ENCODE results near the gene NPAS2. TPM values are rescaled to one million over a fixed set of nuclear protein-coding genes. Genes with fewer than 3 reads are reported as not detected.
A peak's percentile ranks its signal among the peaks of the same experiment; 100 is the strongest.

The NPAS2 gene
- total and polyA plus RNA-seq, 2 donors (not counting 3 experiments of a cell fraction or from before 2014, with no cell fraction given), result 29.0 to 53.9 TPM

DNA sequence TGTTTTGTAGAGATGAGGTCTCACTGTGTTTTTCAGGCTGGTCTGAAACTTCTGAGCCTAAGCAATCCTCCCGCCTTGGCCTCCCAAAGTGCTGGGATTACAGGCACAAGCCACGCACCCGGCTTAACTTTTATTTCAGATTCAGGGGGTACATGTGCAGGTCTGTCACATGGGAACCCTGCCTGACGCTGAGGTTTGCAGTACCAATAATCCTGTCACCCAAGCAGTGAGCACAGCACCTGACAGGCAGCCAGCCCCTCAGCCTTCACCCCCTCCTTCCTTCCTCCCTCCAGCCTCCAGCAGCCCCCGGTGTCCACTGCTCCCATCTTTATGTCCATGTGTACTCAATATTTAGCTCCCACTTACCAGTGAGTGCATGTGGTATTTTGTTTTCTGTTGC lies 136.1 kb downstream of the NPAS2 start:
- H3K79me2 ChIP-seq (ENCODE audit: control insufficient read depth, insufficient read depth, low read length), result no peaks in the 10 kb centered on the region
- H3K27me3 ChIP-seq (ENCODE audit: control insufficient read depth in 2 of 2, insufficient read depth in 2 of 2, low read length in 2 of 2), result no peaks in the 10 kb centered on the region
- H3K4me1 ChIP-seq (ENCODE audit: control insufficient read depth, extremely low read depth, insufficient read depth, low read length), result peaks cover 15% of the 10 kb centered on the region
- H3K9ac ChIP-seq (replicated peaks; ENCODE audit: extremely low read depth, insufficient read depth, low read length), result no peak overlapping the region
- no peaks in the 10 kb centered on the region for H3K9me1 ChIP-seq (replicated peaks; ENCODE audit: control insufficient read depth, extremely low read depth, insufficient read depth, low read length)
- H3K27ac ChIP-seq (ENCODE audit: insufficient read depth, low read depth, low read length), result no peak overlapping the region
- peaks cover 0 to 5% of the 10 kb centered on the region in 2 experiments for H3K36me3 ChIP-seq (ENCODE audit: control insufficient read depth in 2 of 2, extremely low read depth in 1 of 2, insufficient read depth in 2 of 2, low read length in 2 of 2)
- dilution Hi-C loops (cut with MboI; ENCODE audit: extremely low pct_ligation_motif_present, low sequenced_read_pairs), result no loop called here
- intact Hi-C loops (cut with micrococcal nuclease), result no loop called here
- DNase-seq (ENCODE audit: low read depth, low spot score) (no peak), FAIRE-seq (no peak)
- no peak overlapping the region for H2AFZ ChIP-seq (ENCODE audit: low read depth, low read length)
- H3K9me3 ChIP-seq (replicated peaks; ENCODE audit: control insufficient read depth, insufficient read depth, low read length), result no peaks in the 10 kb centered on the region
- no peak for TF ChIP-seq GATA2 (IDR thresholded peaks at IDR 0.05; ENCODE audit: insufficient read depth, insufficient read length, low read depth, low read length)
- no peak for TF ChIP-seq JUN (IDR thresholded peaks at IDR 0.05; ENCODE audit: borderline replicate concordance, insufficient read depth, insufficient read length, low read depth)
- no peak for TF ChIP-seq FOS (IDR thresholded peaks at IDR 0.05; ENCODE audit: borderline replicate concordance, insufficient read depth, low read length)
- no peak for TF ChIP-seq POLR2A (IDR thresholded peaks at IDR 0.05; ENCODE audit: low read depth, low read length)
- no peak overlapping the region for H3K4me3 ChIP-seq (replicated peaks in 1 of 3; ENCODE audit: insufficient read depth in 1 of 3, low read depth in 1 of 3, low read length in 3 of 3)
- POLR2A ChIA-PET, result no interaction called here
- no peaks in the 10 kb centered on the region for H4K20me1 ChIP-seq (replicated peaks; ENCODE audit: control insufficient read depth, extremely low read depth, insufficient read depth, low read length)
- BruUV-seq (replicated peaks), result no TSS peak
- CTCF ChIA-PET, result no interaction called here
- no peak overlapping the region for H3K4me2 ChIP-seq (ENCODE audit: insufficient read depth, low read length)

DNA sequence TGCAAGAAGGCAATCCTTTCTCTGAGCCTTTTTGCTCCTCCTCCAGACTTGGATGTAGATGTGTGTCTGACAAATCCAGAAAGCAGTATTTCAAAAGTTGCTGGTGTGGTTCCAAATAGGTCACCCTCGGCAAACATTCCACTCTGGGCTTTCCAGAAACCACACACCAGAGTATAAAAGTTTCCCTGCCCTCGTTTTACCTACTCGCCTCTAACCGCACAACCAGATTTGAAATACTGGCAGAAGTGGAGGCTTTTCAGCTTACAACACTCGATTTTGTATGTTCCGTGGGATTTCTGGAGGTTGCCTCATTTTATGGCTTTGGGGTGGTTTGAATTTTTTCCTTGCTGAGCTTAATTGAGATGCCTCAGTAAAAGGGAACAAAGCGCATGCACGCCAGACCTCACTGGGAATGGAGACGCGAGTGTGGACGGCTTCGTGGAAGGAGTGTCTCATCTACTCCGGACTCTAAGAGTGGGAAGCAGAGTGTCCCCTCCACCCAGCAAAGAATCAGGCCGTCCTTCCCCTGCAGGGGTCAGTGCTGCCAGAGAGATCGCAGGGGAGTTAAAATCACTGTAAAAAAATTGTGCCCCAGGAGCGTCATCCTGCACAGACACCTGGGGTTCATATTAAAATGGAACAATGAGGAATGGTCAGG lies 138.2 kb downstream of the NPAS2 start:
- Histone ChIP-seq H3K27ac (ENCODE audit: insufficient read depth, low read depth, low read length) (no peak overlapping the region), H3K4me1 (ENCODE audit: control insufficient read depth, extremely low read depth, insufficient read depth, low read length) (peaks cover 15% of the 10 kb centered on the region), H3K9ac (replicated peaks; ENCODE audit: extremely low read depth, insufficient read depth, low read length) (no peak overlapping the region), H3K4me3 (replicated peaks in 1 of 3; ENCODE audit: insufficient read depth in 1 of 3, low read depth in 1 of 3, low read length in 3 of 3) (no peak overlapping the region), H3K9me3 (replicated peaks; ENCODE audit: control insufficient read depth, insufficient read depth, low read length) (no peaks in the 10 kb centered on the region), H4K20me1 (replicated peaks; ENCODE audit: control insufficient read depth, extremely low read depth, insufficient read depth, low read length) (no peaks in the 10 kb centered on the region), H3K4me2 (ENCODE audit: insufficient read depth, low read length) (no peak overlapping the region), H3K79me2 (ENCODE audit: control insufficient read depth, insufficient read depth, low read length) (no peaks in the 10 kb centered on the region), H2AFZ (ENCODE audit: low read depth, low read length) (no peak overlapping the region), H3K36me3 (ENCODE audit: control insufficient read depth in 2 of 2, extremely low read depth in 1 of 2, insufficient read depth in 2 of 2, low read length in 2 of 2) (peaks cover 0 to 5% of the 10 kb centered on the region in 2 experiments), H3K27me3 (ENCODE audit: control insufficient read depth in 2 of 2, insufficient read depth in 2 of 2, low read length in 2 of 2) (no peaks in the 10 kb centered on the region), H3K9me1 (replicated peaks; ENCODE audit: control insufficient read depth, extremely low read depth, insufficient read depth, low read length) (no peaks in the 10 kb centered on the region)
- no peak for DNase-seq (ENCODE audit: low read depth, low spot score)
- TF ChIP-seq JUN (IDR thresholded peaks at IDR 0.05; ENCODE audit: borderline replicate concordance, insufficient read depth, insufficient read length, low read depth) (no peak), FOS (IDR thresholded peaks at IDR 0.05; ENCODE audit: borderline replicate concordance, insufficient read depth, low read length) (no peak), GATA2 (IDR thresholded peaks at IDR 0.05; ENCODE audit: insufficient read depth, insufficient read length, low read depth, low read length) (no peak), MYC (IDR thresholded peaks at IDR 0.05; ENCODE audit: low read depth, low read length) (no peak), EZH2 (IDR thresholded peaks at IDR 0.05; ENCODE audit: borderline replicate concordance, low read depth, low read length, severe bottlenecking) (no peak), POLR2AphosphoS5 (IDR thresholded peaks at IDR 0.05; ENCODE audit: insufficient read depth, low read depth, low read length) (no peak), POLR2A (IDR thresholded peaks at IDR 0.05; ENCODE audit: low read depth, low read length) (no peak)
- TF ChIP-seq, protein P1, sequence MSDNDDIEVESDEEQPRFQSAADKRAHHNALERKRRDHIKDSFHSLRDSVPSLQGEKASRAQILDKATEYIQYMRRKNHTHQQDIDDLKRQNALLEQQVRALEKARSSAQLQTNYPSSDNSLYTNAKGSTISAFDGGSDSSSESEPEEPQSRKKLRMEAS (IDR thresholded peaks at IDR 0.05; ENCODE audit: insufficient read depth, insufficient read length), result no peak
- TF ChIP-seq, protein P2, sequence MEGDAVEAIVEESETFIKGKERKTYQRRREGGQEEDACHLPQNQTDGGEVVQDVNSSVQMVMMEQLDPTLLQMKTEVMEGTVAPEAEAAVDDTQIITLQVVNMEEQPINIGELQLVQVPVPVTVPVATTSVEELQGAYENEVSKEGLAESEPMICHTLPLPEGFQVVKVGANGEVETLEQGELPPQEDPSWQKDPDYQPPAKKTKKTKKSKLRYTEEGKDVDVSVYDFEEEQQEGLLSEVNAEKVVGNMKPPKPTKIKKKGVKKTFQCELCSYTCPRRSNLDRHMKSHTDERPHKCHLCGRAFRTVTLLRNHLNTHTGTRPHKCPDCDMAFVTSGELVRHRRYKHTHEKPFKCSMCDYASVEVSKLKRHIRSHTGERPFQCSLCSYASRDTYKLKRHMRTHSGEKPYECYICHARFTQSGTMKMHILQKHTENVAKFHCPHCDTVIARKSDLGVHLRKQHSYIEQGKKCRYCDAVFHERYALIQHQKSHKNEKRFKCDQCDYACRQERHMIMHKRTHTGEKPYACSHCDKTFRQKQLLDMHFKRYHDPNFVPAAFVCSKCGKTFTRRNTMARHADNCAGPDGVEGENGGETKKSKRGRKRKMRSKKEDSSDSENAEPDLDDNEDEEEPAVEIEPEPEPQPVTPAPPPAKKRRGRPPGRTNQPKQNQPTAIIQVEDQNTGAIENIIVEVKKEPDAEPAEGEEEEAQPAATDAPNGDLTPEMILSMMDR (IDR thresholded peaks at IDR 0.05; ENCODE audit: extremely low read depth in 1 of 2, insufficient read depth in 1 of 2, low read depth in 1 of 2, low read length in 2 of 2), result no peak
- peak; percentile 12 for FAIRE-seq
- dilution Hi-C loops (cut with MboI; ENCODE audit: extremely low pct_ligation_motif_present, low sequenced_read_pairs), result no loop called here
- intact Hi-C loops (cut with micrococcal nuclease), result loop anchor here (2.0 kb wide), 1 partner anchor 55 kb away; no protein-coding TSS in a partner anchor
- ChIA-PET CTCF (no interaction called here), POLR2A (no interaction called here)
- BruUV-seq (replicated peaks), result no TSS peak
